ENCODE measurements around the gene MOXD1.

Gene MOXD1

DNA sequence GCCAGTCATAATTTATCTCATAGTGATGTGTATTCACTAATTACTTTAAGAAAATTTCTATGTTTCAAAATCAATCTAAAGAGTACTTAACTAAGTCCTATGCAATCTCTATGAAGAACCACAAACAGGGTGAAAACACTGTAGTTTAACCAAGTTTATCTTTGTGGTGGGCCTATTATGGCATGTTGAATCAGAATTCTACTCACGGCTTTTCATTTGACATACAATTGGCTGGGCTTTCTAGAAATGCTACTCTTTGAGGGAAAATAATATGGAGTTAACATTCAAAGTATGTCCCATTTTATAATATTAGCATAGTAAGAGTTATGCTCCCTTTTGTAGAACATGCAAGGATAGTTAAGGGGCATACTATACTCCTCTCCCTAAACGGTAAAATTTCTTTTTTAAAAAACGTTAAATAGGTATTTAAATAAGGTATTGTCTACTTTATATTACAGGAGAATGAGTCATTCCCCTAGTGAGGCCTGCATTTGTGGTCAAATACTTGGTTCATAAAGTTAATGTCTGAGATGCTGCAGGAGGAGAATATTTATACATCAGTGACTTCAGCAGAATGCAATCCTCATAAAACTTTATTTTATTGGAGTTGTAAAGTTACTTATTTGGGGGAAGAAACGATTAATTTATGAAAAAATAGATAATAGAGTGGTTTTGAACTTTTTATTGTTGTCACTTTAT is 1.8 kb downstream of the MOXD1 start:
- Histone ChIP-seq H3K4me3 (ENCODE audit: extremely low read depth, insufficient read depth, low read length, poor library complexity, severe bottlenecking) (no peak overlapping the region), H3K27ac (ENCODE audit: low read depth, low read length, severe bottlenecking) (no peak overlapping the region), H3K36me3 (ENCODE audit: control insufficient read depth, insufficient read depth, low read length) (no peaks in the 10 kb centered on the region), H3K9me3 (ENCODE audit: control insufficient read depth, low read length) (no peaks in the 10 kb centered on the region), H3K4me1 (ENCODE audit: control insufficient read depth, insufficient read depth, low read length, poor library complexity, severe bottlenecking) (no peaks in the 10 kb centered on the region)
- no CpG with 5 or more reads among the region's 4 CpGs for WGBS, 2 experiments (ENCODE audit: insufficient coverage in 2 of 2)

DNA sequence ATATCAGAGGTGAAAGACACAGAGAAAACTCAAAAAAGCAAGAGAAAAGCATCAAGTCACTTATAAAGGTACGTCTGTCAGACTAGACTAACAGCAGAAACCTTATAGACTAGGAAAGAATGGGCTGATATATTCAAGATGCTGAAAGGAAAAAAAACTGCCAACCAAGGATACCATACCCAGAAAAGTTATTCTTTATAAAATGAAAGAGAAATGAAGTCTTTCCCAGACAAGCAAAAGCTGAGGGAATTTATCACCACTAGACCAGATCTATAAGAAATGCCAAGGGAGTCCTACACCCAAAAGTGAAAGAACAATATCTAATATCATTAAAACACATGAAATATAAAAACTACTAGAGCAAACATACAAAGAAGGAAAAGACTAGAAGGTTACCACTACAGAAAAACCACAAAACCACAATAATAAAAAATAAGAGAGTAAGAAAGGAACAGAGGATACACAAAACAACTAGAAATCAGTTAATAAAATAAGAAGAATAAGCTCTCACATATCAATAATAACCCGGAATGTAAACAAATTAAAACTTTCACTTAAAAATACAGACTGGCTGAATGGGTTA is 6.2 kb downstream of the MOXD1 start:
- H3K27ac ChIP-seq (ENCODE audit: low read depth, low read length, severe bottlenecking), result no peak overlapping the region
- peaks cover 6% of the 10 kb centered on the region for H3K4me1 ChIP-seq (ENCODE audit: control insufficient read depth, insufficient read depth, low read length, poor library complexity, severe bottlenecking)
- H3K9me3 ChIP-seq (ENCODE audit: control insufficient read depth, low read length), result peaks cover 4% of the 10 kb centered on the region
- no CpG with 5 or more reads among the region's 2 CpGs for WGBS, 2 experiments (ENCODE audit: insufficient coverage in 2 of 2)
- H3K36me3 ChIP-seq (ENCODE audit: control insufficient read depth, insufficient read depth, low read length), result no peaks in the 10 kb centered on the region
- H3K4me3 ChIP-seq (ENCODE audit: extremely low read depth, insufficient read depth, low read length, poor library complexity, severe bottlenecking), result no peak overlapping the region

DNA sequence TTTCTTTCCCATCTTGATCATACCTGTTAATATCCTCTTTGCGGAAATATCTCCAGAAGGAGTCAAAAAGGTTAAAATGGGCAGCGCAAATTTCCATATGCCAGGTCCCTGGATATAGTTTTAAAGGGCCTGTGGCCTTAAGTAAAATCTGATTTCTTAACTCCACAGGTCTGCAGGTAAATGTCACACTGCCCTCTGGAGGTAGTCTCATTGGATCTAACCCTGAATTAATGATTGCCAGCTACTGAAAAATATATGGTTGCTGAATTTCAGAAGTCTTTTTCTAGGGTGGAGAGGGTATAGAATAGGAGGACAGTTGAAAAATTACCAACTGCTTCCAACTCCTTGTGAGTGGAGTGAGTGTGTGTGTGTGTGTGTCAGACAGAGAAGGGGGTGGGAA is 8.5 kb downstream of the MOXD1 start:
- H3K27ac ChIP-seq (ENCODE audit: low read depth, low read length, severe bottlenecking), result no peak overlapping the region
- peaks cover 6% of the 10 kb centered on the region for H3K4me1 ChIP-seq (ENCODE audit: control insufficient read depth, insufficient read depth, low read length, poor library complexity, severe bottlenecking)
- WGBS, 2 experiments (ENCODE audit: insufficient coverage in 2 of 2), result 100% methylated on average over 1 of the region's 2 CpGs; no CpG with 5 or more reads in 1 of the 2 experiments
- no peak overlapping the region for H3K4me3 ChIP-seq (ENCODE audit: extremely low read depth, insufficient read depth, low read length, poor library complexity, severe bottlenecking)
- H3K9me3 ChIP-seq (ENCODE audit: control insufficient read depth, low read length), result peaks cover 4% of the 10 kb centered on the region
- H3K36me3 ChIP-seq (ENCODE audit: control insufficient read depth, insufficient read depth, low read length), result no peaks in the 10 kb centered on the region

DNA sequence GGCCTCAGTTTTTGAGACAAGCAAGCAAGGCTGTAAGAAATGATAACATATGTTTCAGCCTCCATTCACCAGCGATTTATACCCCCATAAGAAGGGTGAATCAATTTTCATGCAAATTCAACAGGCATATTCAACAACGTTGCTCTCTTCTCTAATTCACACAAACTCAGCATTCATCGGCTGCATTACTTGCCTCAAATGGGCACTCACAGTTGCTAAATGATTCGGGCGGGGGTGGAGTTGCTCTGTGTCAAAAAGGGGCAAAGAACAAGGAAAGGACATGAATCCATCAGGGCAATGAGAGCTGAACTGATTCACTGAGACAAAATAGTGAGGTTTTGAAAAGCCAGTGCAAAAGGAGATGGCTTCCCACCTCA is 9.0 kb downstream of the MOXD1 start:
- WGBS, 2 experiments (ENCODE audit: insufficient coverage in 2 of 2), result 64 to 68% methylated on average over 5 of the region's 5 CpGs
- Histone ChIP-seq H3K9me3 (ENCODE audit: control insufficient read depth, low read length) (peaks cover 4% of the 10 kb centered on the region), H3K27ac (ENCODE audit: low read depth, low read length, severe bottlenecking) (no peak overlapping the region), H3K4me1 (ENCODE audit: control insufficient read depth, insufficient read depth, low read length, poor library complexity, severe bottlenecking) (peaks cover 6% of the 10 kb centered on the region), H3K4me3 (ENCODE audit: extremely low read depth, insufficient read depth, low read length, poor library complexity, severe bottlenecking) (no peak overlapping the region), H3K36me3 (ENCODE audit: control insufficient read depth, insufficient read depth, low read length) (no peaks in the 10 kb centered on the region)

DNA sequence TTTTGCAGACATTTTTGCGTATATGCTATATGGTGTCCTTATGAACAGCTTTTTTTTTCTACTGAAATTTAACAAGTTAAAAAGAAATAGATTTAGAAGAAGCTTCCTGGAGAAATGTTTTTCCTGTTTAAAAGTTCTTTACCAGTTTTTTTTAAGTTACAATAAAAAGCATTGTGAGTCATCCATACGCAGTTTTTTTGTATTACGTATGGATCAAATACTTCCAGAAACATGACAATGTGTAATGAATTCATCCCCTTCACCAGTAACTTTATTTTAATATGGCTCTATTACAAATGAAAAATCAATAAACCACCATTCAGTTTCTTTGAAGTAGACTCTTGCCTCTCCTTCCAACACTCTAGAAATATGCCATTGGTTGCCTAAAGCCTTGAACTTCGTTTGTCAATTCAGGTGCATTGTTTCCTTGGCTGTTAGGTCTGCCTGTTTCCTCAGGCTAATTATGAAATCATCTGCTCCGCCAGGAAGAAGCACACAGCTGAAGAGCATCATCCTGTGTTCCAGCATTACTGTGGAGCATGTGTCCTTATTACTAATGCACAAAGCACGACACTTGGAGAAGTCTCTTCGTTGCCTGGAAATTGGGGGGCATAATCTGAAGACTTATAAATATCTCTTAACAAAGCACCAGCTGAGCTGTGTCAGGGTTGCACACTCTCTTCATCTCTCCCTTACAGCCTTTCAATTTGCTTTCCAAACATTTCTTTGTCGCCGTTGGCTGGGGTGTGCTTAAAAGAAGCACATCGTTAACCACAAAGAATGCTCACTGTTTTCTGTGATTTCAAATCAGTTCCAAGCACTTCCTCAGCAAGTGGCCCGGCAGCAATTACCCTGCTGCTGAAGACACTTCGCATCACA is 9.6 kb downstream of the MOXD1 start:
- H3K27ac ChIP-seq (ENCODE audit: low read depth, low read length, severe bottlenecking), result no peak overlapping the region
- H3K4me3 ChIP-seq (ENCODE audit: extremely low read depth, insufficient read depth, low read length, poor library complexity, severe bottlenecking), result no peak overlapping the region
- H3K4me1 ChIP-seq (ENCODE audit: control insufficient read depth, insufficient read depth, low read length, poor library complexity, severe bottlenecking), result peaks cover 6% of the 10 kb centered on the region
- peaks cover 4% of the 10 kb centered on the region for H3K9me3 ChIP-seq (ENCODE audit: control insufficient read depth, low read length)
- 77 to 81% methylated on average over 9 to 11 of the region's 12 CpGs for WGBS, 2 experiments (ENCODE audit: insufficient coverage in 2 of 2)
- H3K36me3 ChIP-seq (ENCODE audit: control insufficient read depth, insufficient read depth, low read length), result no peaks in the 10 kb centered on the region

DNA sequence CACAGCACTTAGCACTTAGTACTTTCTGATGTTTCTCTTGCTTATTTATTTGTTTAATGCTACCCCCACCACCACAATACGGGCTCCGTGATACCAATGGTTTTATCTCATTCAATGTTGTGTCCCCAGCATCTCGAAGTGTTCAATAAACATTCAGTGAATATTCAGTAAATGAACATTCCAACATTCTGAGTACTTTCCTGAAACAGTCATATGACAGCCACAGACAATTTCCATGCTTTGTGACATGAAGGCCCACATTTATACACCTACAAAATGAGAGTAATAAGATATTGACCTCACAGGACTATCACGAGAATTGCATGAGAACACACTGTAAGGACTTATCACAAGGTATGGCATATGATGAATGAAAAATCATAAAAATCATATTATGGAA is 10.8 kb downstream of the MOXD1 start:
- Histone ChIP-seq H3K4me3 (ENCODE audit: extremely low read depth, insufficient read depth, low read length, poor library complexity, severe bottlenecking) (no peak overlapping the region), H3K27ac (ENCODE audit: low read depth, low read length, severe bottlenecking) (no peak overlapping the region), H3K9me3 (ENCODE audit: control insufficient read depth, low read length) (peaks cover 4% of the 10 kb centered on the region), H3K4me1 (ENCODE audit: control insufficient read depth, insufficient read depth, low read length, poor library complexity, severe bottlenecking) (peaks cover 6% of the 10 kb centered on the region), H3K36me3 (ENCODE audit: control insufficient read depth, insufficient read depth, low read length) (no peaks in the 10 kb centered on the region)
- WGBS, 2 experiments (ENCODE audit: insufficient coverage in 2 of 2), result no CpG with 5 or more reads among the region's 4 CpGs

DNA sequence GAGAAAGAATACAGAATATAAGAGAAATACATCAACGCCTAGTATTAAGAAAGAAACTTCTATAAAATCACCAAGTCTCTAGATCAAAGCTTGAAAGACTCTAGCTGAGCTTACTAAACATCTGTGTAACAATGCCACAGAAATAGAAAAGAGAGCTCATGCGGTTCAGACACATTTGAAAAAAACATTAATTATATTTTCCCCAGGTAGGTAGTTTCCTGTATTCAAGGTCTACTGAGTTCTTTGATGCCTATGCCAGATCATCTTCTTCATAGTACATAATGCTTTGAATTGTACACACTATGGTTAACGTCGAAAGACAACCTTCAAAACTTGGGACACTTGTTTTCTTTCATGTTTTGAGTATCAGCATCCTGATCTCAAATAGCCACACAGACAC is 11.3 kb downstream of the MOXD1 start:
- 90 to 100% methylated on average over 2 of the region's 4 CpGs for WGBS, 2 experiments (ENCODE audit: insufficient coverage in 2 of 2)

DNA sequence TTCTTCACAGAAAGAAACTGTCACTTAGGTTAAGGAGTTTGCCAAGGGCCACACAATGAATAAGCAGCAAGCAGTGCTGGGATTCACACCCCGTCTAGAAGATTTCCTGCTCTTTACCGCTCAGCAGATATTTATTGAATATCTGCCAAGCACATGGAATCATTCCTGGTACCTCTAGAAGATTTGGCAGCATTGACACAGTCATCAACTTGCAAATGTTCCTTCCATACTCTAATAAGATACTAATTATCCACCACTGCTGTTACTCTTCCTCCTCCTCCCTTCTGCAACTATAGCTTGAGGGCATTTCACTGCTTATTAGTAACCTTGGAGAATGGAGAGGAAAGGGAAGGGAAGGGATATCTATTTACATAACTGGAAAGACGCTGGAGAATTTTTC is 13.0 kb downstream of the MOXD1 start:
- Histone ChIP-seq H3K4me3 (ENCODE audit: extremely low read depth, insufficient read depth, low read length, poor library complexity, severe bottlenecking) (no peak overlapping the region), H3K4me1 (ENCODE audit: control insufficient read depth, insufficient read depth, low read length, poor library complexity, severe bottlenecking) (peaks cover 6% of the 10 kb centered on the region), H3K36me3 (ENCODE audit: control insufficient read depth, insufficient read depth, low read length) (no peaks in the 10 kb centered on the region), H3K27ac (ENCODE audit: low read depth, low read length, severe bottlenecking) (no peak overlapping the region), H3K9me3 (ENCODE audit: control insufficient read depth, low read length) (no peaks in the 10 kb centered on the region)
- WGBS, 2 experiments (ENCODE audit: insufficient coverage in 2 of 2), result 93 to 94% methylated on average over 2 of the region's 3 CpGs

More for the DNA sequence above, 11.3 kb downstream of the MOXD1 start:
- Histone ChIP-seq H3K9me3 (ENCODE audit: control insufficient read depth, low read length) (peaks cover 4% of the 10 kb centered on the region), H3K27ac (ENCODE audit: low read depth, low read length, severe bottlenecking) (no peak overlapping the region), H3K36me3 (ENCODE audit: control insufficient read depth, insufficient read depth, low read length) (no peaks in the 10 kb centered on the region), H3K4me1 (ENCODE audit: control insufficient read depth, insufficient read depth, low read length, poor library complexity, severe bottlenecking) (peaks cover 6% of the 10 kb centered on the region), H3K4me3 (ENCODE audit: extremely low read depth, insufficient read depth, low read length, poor library complexity, severe bottlenecking) (no peak overlapping the region)

DNA sequence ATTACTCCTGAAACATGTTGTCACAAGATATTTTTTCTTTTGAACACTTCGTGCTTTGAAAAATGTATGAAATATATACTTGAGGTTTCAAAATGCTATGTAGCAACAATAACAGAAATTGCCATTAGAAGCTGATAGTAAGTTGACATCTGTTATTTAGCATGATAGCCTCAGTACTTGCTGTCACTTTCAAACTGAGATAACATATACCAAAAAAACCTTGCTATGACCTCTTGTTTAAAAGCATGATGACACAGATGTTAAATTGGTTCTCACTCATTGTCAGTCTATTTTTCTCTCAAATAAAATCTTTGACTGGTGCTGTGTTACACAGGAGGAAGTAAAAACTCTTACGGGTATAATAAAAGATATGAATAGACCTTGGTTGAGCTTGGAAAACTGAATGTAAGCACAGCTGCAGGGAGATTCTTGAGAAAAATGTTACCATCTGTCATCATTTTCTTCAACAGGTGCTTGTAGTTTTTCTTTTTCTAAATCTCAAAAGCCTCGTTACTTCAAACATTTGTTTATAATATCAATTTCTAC is 18.6 kb downstream of the MOXD1 start:
- Histone ChIP-seq H3K36me3 (ENCODE audit: control insufficient read depth, insufficient read depth, low read length) (no peaks in the 10 kb centered on the region), H3K4me3 (ENCODE audit: extremely low read depth, insufficient read depth, low read length, poor library complexity, severe bottlenecking) (no peak overlapping the region), H3K4me1 (ENCODE audit: control insufficient read depth, insufficient read depth, low read length, poor library complexity, severe bottlenecking) (no peaks in the 10 kb centered on the region), H3K27ac (ENCODE audit: low read depth, low read length, severe bottlenecking) (no peak overlapping the region), H3K9me3 (ENCODE audit: control insufficient read depth, low read length) (no peaks in the 10 kb centered on the region)
- WGBS, 2 experiments (ENCODE audit: insufficient coverage in 2 of 2), result no CpG with 5 or more reads among the region's 3 CpGs

DNA sequence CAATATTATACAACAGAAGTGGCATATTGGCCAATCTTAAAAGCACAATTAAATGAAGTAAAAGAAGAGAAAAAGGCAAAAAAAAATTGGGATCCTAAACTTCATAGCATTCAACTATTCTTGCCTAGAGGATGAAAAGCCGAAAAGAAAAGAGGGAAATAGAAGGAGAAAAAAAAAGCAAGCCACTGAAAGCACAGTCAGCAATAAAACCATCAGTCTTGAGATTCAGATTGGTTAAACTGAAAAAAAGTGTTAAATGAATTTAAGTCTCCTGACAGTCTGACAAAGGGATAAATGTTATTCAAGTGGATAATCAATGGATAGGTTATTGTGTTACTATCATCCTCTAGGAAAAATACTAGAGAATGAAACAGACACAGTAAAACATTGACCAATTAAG is 19.9 kb downstream of the MOXD1 start:
- no peak overlapping the region for H3K4me3 ChIP-seq (ENCODE audit: extremely low read depth, insufficient read depth, low read length, poor library complexity, severe bottlenecking)
- WGBS, 2 experiments (ENCODE audit: insufficient coverage in 2 of 2), result 83% methylated on average over 1 of the region's 1 CpG; no CpG with 5 or more reads in 1 of the 2 experiments
- no peaks in the 10 kb centered on the region for H3K9me3 ChIP-seq (ENCODE audit: control insufficient read depth, low read length)
- no peaks in the 10 kb centered on the region for H3K36me3 ChIP-seq (ENCODE audit: control insufficient read depth, insufficient read depth, low read length)
- no peak overlapping the region for H3K27ac ChIP-seq (ENCODE audit: low read depth, low read length, severe bottlenecking)
- no peaks in the 10 kb centered on the region for H3K4me1 ChIP-seq (ENCODE audit: control insufficient read depth, insufficient read depth, low read length, poor library complexity, severe bottlenecking)
